ENCODE data around the gene HOXC5.

The HOXC5 gene

GRCh38 chr12:54032627-54033100 lies at the start of gene HOXC5:
Gene HOXC5, plus strand, starts transcription at chr12:54033050. Its CDS starts 73 bp downstream, at chr12:54033123.
- H3K79me2 ChIP-seq (ENCODE audit: low read length), result no peaks in the 10 kb centered on the region

GRCh38 chr12:53983568-53983949 lies 49.3 kb upstream of the HOXC5 start:
- no peaks in the 10 kb centered on the region; the same call in 1 of the 2 replicates for H4K20me1 ChIP-seq (ENCODE audit: insufficient read depth, low read length)
- H3K27me3 ChIP-seq (replicated peaks; ENCODE audit: insufficient read depth, low read length), result peaks cover 97% of the 10 kb centered on the region
- no peak overlapping the region for H2AFZ ChIP-seq (ENCODE audit: low read length)
- H3K4me2 ChIP-seq (ENCODE audit: low read depth, low read length), result no peak overlapping the region
- no peak overlapping the region for H3K9ac ChIP-seq (ENCODE audit: low read length)
- H3K27ac ChIP-seq (ENCODE audit: low read length), result no peak overlapping the region
- no peaks in the 10 kb centered on the region for H3K79me2 ChIP-seq (ENCODE audit: low read length)
- no peaks in the 10 kb centered on the region for H3F3A ChIP-seq (ENCODE audit: insufficient read depth, low read length)
- no peaks in the 10 kb centered on the region for H3K9me3 ChIP-seq (replicated peaks; ENCODE audit: insufficient read depth, low read length)
- no peak overlapping the region for H3K4me3 ChIP-seq (ENCODE audit: low read length)
- no peak for DNase-seq
- H3K4me1 ChIP-seq (ENCODE audit: low read length), result peaks cover 3% of the 10 kb centered on the region; the same call in 1 of the 2 replicates
- TF ChIP-seq CTCF (IDR thresholded peaks at IDR 0.05; ENCODE audit: low read length) (no peak), EZH2phosphoT487 (IDR thresholded peaks at IDR 0.05; ENCODE audit: low read length) (0 out of 2 replicates have a peak, but pooled peaks have one; percentile 27), EZH2 (optimal IDR thresholded peaks at IDR 0.05; ENCODE audit: low read depth, low read length) (peak; percentile 71)
- no peaks in the 10 kb centered on the region for H3K9me2 ChIP-seq (replicated peaks; ENCODE audit: insufficient read depth, low read length)
- no peaks in the 10 kb centered on the region for H3K36me3 ChIP-seq (replicated peaks; ENCODE audit: insufficient read depth, low read length)

More at GRCh38 chr12:54032627-54033100, at the start of gene HOXC5:
- H4K20me1 ChIP-seq (ENCODE audit: insufficient read depth, low read length), result no peaks in the 10 kb centered on the region
- peaks cover 96% of the 10 kb centered on the region for H3K27me3 ChIP-seq (replicated peaks; ENCODE audit: insufficient read depth, low read length)
- H3K9me3 ChIP-seq (replicated peaks; ENCODE audit: insufficient read depth, low read length), result no peaks in the 10 kb centered on the region
- peak; percentile 53 for DNase-seq
- H3K9ac ChIP-seq (ENCODE audit: low read length), result no peak within 1 kb of the TSS
- no peaks in the 10 kb centered on the region for H3K9me2 ChIP-seq (replicated peaks; ENCODE audit: insufficient read depth, low read length)
- H2AFZ ChIP-seq (ENCODE audit: low read length), result no peak within 1 kb of the TSS
- TF ChIP-seq CTCF (IDR thresholded peaks at IDR 0.05; ENCODE audit: low read length), result peak; percentile 93
- no peak for TF ChIP-seq EZH2phosphoT487 (IDR thresholded peaks at IDR 0.05; ENCODE audit: low read length)
- no peak for TF ChIP-seq EZH2 (optimal IDR thresholded peaks at IDR 0.05; ENCODE audit: low read depth, low read length)
- peak within 1 kb of the TSS; percentile 33; the same call in 1 of the 2 replicates for H3K4me2 ChIP-seq (ENCODE audit: low read depth, low read length)
- H3K36me3 ChIP-seq (replicated peaks; ENCODE audit: insufficient read depth, low read length), result no peaks in the 10 kb centered on the region
- no peaks in the 10 kb centered on the region for H3F3A ChIP-seq (ENCODE audit: insufficient read depth, low read length)
- H3K4me3 ChIP-seq (ENCODE audit: low read length), result no peak within 1 kb of the TSS
- no peaks in the 10 kb centered on the region for H3K4me1 ChIP-seq (ENCODE audit: low read length)
- H3K27ac ChIP-seq (ENCODE audit: low read length), result no peak within 1 kb of the TSS

GRCh38 chr12:53983950-53984572 lies 48.8 kb upstream of the HOXC5 start:
- Histone ChIP-seq H2AFZ (ENCODE audit: low read length) (no peak overlapping the region), H3K9me2 (replicated peaks; ENCODE audit: insufficient read depth, low read length) (no peaks in the 10 kb centered on the region), H3K36me3 (replicated peaks; ENCODE audit: insufficient read depth, low read length) (no peaks in the 10 kb centered on the region), H3K79me2 (ENCODE audit: low read length) (no peaks in the 10 kb centered on the region), H3K9ac (ENCODE audit: low read length) (no peak overlapping the region), H3K4me3 (ENCODE audit: low read length) (no peak overlapping the region), H3F3A (ENCODE audit: insufficient read depth, low read length) (no peaks in the 10 kb centered on the region), H3K4me1 (ENCODE audit: low read length) (peaks cover 8% of the 10 kb centered on the region; the same call in 1 of the 2 replicates), H3K27me3 (replicated peaks; ENCODE audit: insufficient read depth, low read length) (peaks cover 97% of the 10 kb centered on the region), H4K20me1 (ENCODE audit: insufficient read depth, low read length) (no peaks in the 10 kb centered on the region; the same call in 1 of the 2 replicates), H3K9me3 (replicated peaks; ENCODE audit: insufficient read depth, low read length) (no peaks in the 10 kb centered on the region), H3K4me2 (ENCODE audit: low read depth, low read length) (no peak overlapping the region), H3K27ac (ENCODE audit: low read length) (no peak overlapping the region)
- TF ChIP-seq EZH2 (optimal IDR thresholded peaks at IDR 0.05; ENCODE audit: low read depth, low read length) (no peak), CTCF (IDR thresholded peaks at IDR 0.05; ENCODE audit: low read length) (no peak), EZH2phosphoT487 (IDR thresholded peaks at IDR 0.05; ENCODE audit: low read length) (peak; percentile 58; the same call in 1 of the 2 replicates)
- no peak for DNase-seq
